Astrocyte of the spinal cord (primary cell): ENCODE measurements around the gene CEP83.

ENCODE experiments used
- DNase-seq: peaks from one replicate; pipeline ENCODE4 v3.0.0; 2011; ENCODE audit warnings: low read depth, low spot score
- H3K4me3 ChIP-seq: 2 replicates; pipeline ENCODE4 v1.5.1; 2011; ENCODE audit warnings: low read depth, mild to moderate bottlenecking, low read length, moderate library complexity
- CTCF ChIP-seq: IDR thresholded peaks from 2 replicates; pipeline ENCODE4 v1.5.1; 2012; ENCODE audit warnings: low read depth, mild to moderate bottlenecking, low read length, inconsistent platforms
- in situ Hi-C: cut with HindIII; loops from 2 replicates; pipeline ENCODE4 v1.10.0; 2017; ENCODE audit warnings: low sequenced_read_pairs

Gene CEP83

DNA sequence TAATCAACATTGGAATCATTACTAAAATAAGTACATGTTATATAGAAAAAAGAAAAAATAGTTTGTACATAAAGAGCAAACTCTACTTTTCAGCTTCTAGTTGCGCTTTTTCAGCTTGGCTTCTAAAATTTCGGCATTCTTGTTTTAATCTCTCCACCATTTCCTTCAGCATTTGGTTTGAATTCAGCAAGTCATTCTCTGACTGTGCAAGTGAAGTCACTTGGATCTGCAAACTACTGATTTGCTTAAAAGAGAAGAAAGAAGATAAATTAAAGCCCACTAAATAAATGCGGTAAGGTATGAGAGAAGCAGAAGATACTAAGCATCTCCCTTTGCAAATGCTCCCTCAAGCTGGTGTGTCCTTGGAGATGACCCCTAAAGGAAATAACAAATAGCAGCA is 126.3 kb downstream of the CEP83 start:
- in situ Hi-C loops, result no loop called here

DNA sequence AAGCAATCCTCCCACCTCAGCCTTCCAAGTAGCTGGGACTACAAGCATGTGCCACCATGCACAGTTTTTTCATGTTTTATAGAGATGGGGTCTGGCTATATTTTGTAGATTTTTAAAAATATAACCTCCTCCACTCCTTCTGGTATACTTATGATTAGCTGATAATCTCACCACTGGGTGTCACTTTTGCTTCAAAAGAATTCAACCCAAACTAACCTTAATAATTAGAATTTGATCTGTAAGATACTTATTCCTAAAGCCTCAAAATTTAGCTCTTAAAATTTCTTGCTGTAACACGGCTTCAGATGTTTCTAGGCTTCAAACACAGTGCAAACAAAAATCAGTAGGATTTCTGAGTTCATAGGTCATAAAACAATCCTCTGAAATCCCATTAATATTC is 130.3 kb downstream of the CEP83 start:
- no peak for TF ChIP-seq CTCF
- DNase-seq, result no peak
- H3K4me3 ChIP-seq, result no peak overlapping the region
- in situ Hi-C loops, result no loop called here

More for the DNA sequence above, 126.3 kb downstream of the CEP83 start:
- no peak for TF ChIP-seq CTCF
- H3K4me3 ChIP-seq, result no peak overlapping the region
- DNase-seq, result no peak

DNA sequence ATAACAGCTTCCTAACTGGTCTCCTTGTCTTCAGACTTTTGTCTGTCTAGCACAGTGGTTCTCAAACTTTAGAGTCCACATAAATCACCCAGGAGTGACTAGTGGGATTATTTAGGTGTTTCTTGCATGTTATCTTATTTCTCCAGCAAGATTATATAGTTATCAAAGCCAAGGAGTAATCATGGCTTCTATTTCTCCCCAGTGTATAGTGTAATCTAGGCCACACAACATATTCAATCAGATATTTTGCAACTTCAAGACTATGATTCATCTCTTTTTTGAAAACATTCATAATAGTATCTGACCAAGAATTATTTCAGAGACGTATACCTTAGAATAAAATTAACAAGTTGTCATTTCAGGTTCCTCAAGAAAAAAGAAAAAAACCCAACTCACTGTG is 131.9 kb downstream of the CEP83 start:
- no peak overlapping the region for H3K4me3 ChIP-seq
- DNase-seq, result no peak
- in situ Hi-C loops, result no loop called here
- no peak for TF ChIP-seq CTCF

GRCh38 chr12:94326727-94327126 is 132.9 kb downstream of the CEP83 start:
- in situ Hi-C loops, result no loop called here
- DNase-seq, result peak; percentile 73
- TF ChIP-seq CTCF, result no peak
- no peak overlapping the region for H3K4me3 ChIP-seq

GRCh38 chr12:94326234-94326633 is 133.4 kb downstream of the CEP83 start:
- TF ChIP-seq CTCF, result no peak
- in situ Hi-C loops, result no loop called here
- H3K4me3 ChIP-seq, result no peak overlapping the region
- no peak for DNase-seq

DNA sequence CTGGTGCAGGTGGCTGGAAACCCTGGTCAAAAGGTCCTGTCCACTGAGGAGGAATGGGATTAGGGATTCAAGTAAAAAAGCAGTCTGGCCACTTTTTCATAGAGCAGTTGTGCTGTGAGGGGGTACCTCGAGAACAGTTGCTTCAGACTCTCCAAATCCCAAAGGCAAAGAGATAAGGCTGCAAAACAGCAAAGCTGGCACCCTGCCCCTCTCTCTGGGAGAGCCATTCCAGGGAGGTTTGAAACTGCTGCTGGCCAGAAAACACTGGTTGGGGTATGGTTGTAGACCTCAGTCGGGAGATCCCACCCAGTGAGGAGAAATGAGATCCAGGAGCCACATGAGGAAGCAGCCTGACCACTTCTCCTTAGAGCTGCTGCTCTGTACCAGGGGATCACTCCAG is 137.3 kb downstream of the CEP83 start:
- no peak overlapping the region for H3K4me3 ChIP-seq
- TF ChIP-seq CTCF, result no peak
- in situ Hi-C loops, result no loop called here
- DNase-seq, result no peak

DNA sequence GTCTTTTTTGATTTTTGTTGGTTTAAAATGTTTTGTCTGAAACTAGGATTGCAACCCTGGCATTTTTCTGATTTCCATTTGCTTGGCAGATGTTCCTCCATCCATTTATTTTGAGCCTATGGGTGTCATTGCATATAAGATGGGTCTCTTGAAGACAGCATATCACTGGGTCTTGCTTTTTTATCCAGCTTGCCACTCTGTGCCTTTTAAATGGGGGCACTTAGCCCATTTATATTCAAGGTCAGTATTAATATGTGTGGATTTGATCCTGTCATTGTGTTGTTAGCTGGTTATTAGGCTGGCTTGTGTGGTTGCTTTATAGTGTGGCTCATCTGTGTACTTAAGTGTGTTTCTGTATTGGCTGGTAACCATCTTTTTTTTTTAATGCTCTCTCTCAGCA is 139.6 kb downstream of the CEP83 start:
- DNase-seq, result no peak
- in situ Hi-C loops, result no loop called here
- no peak overlapping the region for H3K4me3 ChIP-seq

More for the DNA sequence above, 139.6 kb downstream of the CEP83 start:
- no peak for TF ChIP-seq CTCF
